GM13977 (cell line): ENCODE results near the gene S100PBP.

ENCODE experiments used
- DNase-seq: peaks from one replicate; pipeline ENCODE4 v3.0.0; 2012; ENCODE audit warnings: low spot score
- in situ Hi-C: fragments of 300-500 bp; cut with MboI; formaldehyde crosslinking; loops from one replicate; pipeline ENCODE4 v1.12.0; 2022; ENCODE audit warnings: low sequenced_read_pairs, low pct_unique_long_range_greater_than_20kb, mixed read lengths, inconsistent platforms; ENCODE audit not compliant: unreplicated experiment
- TF ChIP-seq, protein P1 (sequence below): IDR thresholded peaks from 2 replicates; pipeline ENCODE4 v1.5.1; 2012; ENCODE audit warnings: mild to moderate bottlenecking, control low read depth; ENCODE audit not compliant: insufficient read depth; ENCODE audit errors: extremely low read depth, missing control alignments

The S100PBP gene

DNA sequence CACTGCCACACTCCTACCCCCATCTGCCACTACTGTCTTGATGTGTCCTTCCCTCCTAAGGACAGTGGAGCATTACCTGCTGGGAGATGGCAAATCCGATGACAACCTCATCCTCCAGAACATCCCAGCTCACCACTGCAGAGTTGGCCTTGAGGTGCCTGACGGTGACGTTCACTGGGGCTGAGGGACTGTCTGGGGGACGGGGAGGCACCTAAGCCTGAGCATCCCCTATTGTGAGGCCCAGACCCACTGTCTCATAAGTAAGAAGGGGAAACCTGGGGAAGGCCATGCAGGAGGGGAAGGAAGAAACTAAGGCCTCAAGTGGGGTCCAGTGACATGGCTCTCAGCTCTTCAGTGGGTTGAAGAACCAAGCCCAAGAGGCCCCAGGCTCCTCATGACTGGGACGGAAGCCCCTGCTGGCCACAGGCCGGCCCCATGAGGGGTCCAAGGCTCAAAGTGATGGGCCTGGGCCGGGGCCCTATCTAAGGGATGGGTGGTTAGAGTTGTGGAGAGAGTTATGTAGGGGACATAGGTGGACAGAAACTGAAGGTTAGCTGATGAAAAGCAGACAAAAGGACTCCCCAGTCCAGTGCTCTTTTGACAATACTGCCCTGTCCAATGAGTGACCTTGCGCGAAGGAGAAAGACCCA is 51.5 kb downstream of the S100PBP start:
- TF ChIP-seq, protein P1, sequence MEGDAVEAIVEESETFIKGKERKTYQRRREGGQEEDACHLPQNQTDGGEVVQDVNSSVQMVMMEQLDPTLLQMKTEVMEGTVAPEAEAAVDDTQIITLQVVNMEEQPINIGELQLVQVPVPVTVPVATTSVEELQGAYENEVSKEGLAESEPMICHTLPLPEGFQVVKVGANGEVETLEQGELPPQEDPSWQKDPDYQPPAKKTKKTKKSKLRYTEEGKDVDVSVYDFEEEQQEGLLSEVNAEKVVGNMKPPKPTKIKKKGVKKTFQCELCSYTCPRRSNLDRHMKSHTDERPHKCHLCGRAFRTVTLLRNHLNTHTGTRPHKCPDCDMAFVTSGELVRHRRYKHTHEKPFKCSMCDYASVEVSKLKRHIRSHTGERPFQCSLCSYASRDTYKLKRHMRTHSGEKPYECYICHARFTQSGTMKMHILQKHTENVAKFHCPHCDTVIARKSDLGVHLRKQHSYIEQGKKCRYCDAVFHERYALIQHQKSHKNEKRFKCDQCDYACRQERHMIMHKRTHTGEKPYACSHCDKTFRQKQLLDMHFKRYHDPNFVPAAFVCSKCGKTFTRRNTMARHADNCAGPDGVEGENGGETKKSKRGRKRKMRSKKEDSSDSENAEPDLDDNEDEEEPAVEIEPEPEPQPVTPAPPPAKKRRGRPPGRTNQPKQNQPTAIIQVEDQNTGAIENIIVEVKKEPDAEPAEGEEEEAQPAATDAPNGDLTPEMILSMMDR = no peak
- in situ Hi-C loops = no loop called here
- no peak for DNase-seq

DNA sequence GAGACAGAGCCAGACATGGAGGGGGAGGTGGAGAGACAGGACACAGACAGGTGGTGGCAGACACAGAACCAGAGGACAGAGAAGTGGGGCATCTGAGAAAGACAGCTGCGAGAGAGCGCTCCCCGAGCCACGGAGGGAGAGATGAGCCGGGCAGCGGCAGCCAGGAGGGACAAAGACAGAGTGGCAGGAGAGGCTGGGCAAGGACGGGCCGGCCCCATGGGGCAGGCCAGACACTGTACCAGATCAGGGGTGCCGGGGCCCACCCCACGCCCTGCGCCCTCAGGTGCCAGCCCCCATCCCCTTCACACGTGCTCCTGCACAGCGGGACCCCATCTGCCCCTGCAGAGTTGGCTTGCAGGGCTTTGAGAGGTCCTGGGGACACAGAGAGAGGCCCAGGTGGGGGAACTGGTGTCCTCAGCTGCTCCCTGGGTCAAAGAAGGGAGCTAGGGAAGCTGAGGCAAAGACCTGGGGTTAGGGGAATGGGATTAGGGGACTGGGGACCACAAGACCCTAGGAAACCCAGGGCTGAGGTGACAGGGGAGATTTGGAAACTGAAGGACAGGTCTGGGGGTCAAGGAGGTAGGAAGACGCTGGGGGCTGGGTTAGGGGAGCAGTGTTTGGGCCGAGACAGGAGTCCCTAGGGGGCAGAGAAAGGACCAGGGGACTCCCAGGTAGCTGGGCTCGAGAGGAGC is 52.6 kb downstream of the S100PBP start:
- TF ChIP-seq, protein P1 = no peak
- in situ Hi-C loops = no loop called here
- DNase-seq = no peak

DNA sequence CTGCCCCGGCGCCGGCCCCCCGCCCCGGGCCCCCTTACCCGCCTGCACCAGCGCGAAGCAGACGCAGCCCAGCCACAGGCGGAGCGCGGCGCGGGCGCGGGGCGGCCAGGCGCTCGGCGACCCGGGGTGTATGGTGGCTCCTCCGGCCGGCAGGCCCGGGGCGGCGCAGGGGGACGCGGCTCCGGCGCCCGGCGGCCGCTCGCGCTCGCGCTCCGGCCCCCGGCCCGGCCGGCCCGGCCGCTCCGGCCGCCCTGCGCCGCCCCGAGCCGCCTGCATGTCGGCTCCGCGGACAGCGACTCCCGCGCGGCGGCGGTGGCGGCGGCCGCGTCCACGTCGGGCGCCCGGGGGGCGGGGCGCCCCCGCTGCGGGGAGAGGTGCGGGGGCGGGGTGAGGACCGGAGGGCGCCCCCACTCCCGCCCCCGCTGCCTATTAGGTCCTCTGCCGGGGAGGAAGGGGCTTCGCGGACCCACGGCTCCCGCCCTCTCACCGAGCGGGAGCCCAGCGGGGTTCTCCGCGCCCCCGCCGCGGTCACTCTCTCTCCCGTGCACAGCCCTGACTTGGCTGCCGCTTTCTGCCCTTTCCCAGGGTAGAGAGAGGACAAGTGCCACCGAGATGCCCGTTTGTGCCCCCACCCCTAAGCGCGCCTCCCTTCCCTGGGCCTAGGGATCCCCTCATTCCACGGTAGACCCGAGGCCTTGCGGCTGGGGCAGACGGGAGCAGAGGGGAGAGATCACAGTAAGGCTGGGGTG is 53.3 kb downstream of the S100PBP start, which contains the start of gene FNDC5:
TSS of gene FNDC5 (minus strand) at position 298 of the 749 bp plus-strand sequence.
- in situ Hi-C loops = no loop called here
- peak; percentile 53 for DNase-seq
- TF ChIP-seq, protein P1 = no peak

DNA sequence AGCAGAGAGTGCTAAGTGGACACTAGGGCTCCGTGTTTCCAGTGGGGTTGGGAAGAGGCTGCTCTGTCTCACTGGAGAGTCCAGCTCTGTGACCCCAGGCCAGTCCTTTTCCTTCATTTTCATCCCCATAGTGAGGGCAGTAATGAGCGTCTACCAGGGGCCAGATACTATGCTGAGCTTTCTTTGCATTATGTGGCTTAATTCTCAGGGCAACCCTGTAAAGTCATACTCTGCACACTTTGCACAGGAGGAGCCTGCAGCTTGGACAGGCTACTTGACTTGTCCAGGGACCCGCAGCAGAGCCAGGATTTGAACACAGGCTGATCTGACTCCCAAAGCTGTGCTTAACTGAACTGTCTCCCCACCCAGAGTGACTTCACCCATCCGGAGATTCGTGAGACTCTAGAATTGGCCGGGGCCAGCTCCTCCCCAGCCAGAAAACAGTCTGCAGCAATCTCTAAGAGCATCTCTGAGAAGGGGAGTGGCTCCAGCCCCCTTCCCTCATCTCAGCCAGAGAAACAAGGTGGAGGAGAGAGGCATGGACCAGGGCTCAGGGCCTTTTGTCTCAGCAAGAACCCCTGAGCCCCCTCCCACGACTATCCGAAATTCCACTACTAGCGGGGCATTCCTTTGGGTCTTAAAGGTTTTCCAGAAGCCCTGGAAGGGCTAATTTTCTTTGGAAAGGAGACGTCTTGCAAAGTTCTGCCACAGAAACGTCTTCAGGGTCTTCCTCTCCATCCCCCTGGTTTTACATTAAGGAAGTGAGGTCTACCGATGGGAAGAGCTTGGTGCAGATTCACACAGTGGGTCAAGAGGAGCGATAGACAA is 54.1 kb downstream of the S100PBP start:
- DNase-seq = peak; percentile 28
- TF ChIP-seq, protein P1 = no peak
- in situ Hi-C loops = no loop called here

DNA sequence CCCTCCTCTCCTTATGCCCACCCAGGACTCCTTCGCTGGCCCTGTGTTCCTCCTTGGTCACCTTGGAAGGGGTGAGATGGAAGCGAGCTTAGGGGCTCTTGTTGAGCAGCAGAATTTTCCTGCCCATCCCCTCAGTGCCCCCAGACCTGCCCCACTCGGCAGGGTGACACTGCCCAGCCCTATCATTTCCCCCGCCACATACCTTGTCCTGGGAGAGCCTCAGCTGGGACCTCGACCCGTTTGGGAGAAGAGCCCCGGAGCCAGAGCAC is 54.7 kb downstream of the S100PBP start:
- in situ Hi-C loops = no loop called here
- TF ChIP-seq, protein P1 = no peak
- peak; percentile 21 for DNase-seq

DNA sequence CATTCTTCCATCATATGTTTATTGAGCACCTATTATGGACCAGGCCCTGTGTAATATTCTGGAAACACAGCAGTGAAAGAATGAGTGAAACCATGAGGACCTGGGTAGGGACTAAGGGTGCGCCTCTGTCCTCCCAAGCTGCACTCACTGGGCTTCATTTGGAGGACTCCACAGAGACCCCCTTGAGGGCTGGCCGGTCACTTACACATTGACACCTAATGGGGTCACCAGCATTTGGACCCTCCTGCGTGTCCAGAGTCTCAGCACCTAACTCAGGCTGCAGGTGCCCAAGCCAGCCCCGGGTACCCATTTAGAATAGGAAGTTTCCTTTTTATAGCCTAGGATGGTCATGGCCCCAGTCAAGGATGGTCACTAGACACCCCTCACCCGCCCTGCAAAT is 56.0 kb downstream of the S100PBP start:
- TF ChIP-seq, protein P1 = no peak
- no peak for DNase-seq
- in situ Hi-C loops = no loop called here
